UCSD-AML1 (cell line): ENCODE results near the gene PEA15.

Experiments used
- DNase-seq: peaks from one replicate; lab custom pipeline; 2025; ENCODE audit not compliant: unreplicated experiment; lab: John Stamatoyannopoulos, UW

The PEA15 gene

GRCh38 chr1:160236806-160237205, 31.6 kb downstream of the PEA15 start:
- no peak for DNase-seq

- no peak for DNase-seq
Measured at GRCh38 chr1:160237558-160237957, 32.4 kb downstream of the PEA15 start.

- no peak for DNase-seq
Measured at GRCh38 chr1:160238408-160238807, 33.2 kb downstream of the PEA15 start.

GRCh38 chr1:160239582-160240299, 34.6 kb downstream of the PEA15 start:
- DNase-seq = no peak

- DNase-seq = no peak
Measured at GRCh38 chr1:160243767-160244166, 38.6 kb downstream of the PEA15 start.

GRCh38 chr1:160244209-160244608, 39.0 kb downstream of the PEA15 start:
- DNase-seq = no peak

- DNase-seq = no peak
Measured at GRCh38 chr1:160245434-160245833, 40.2 kb downstream of the PEA15 start.

- no peak for DNase-seq
Measured at GRCh38 chr1:160247053-160247452, 41.9 kb downstream of the PEA15 start.

GRCh38 chr1:160251011-160251410, 45.8 kb downstream of the PEA15 start:
- no peak for DNase-seq

GRCh38 chr1:160251687-160252526, 46.7 kb downstream of the PEA15 start:
- peak; percentile 17 for DNase-seq

- no peak for DNase-seq
Measured at GRCh38 chr1:160255781-160256300, 50.7 kb downstream of the PEA15 start.

GRCh38 chr1:160256396-160257046, 51.3 kb downstream of the PEA15 start:
- DNase-seq = no peak

GRCh38 chr1:160257411-160258015, 52.3 kb downstream of the PEA15 start:
- DNase-seq = no peak

GRCh38 chr1:160258177-160258798, 53.1 kb downstream of the PEA15 start:
- no peak for DNase-seq

- no peak for DNase-seq
Measured at GRCh38 chr1:160260406-160261382, 55.5 kb downstream of the PEA15 start.

GRCh38 chr1:160261556-160261892, 56.3 kb downstream of the PEA15 start:
- DNase-seq = peak; percentile 52

GRCh38 chr1:160261893-160262794, 57.0 kb downstream of the PEA15 start, which contains the start of gene DCAF8:
Gene DCAF8 (minus strand): TSS chr1:160262549. CDS start chr1:160244008, 18,541 bp downstream.
- DNase-seq = peak; percentile 98

GRCh38 chr1:160264795-160265307, 59.7 kb downstream of the PEA15 start:
- no peak for DNase-seq
